Tibial nerve (tissue), 4 donors: Measurements from ENCODE around the gene BAHCC1. TPM values are rescaled to one million over a fixed set of nuclear protein-coding genes. Genes with fewer than 3 reads are reported as not detected.

Source experiments
- DNase-seq, 2 donors: peaks; one replicate each; pipeline ENCODE4 v3.0.0-alpha.2; 2019; ENCODE audit warnings: low spot score in 2 of 2
- H3K27ac ChIP-seq, 4 donors: fragments of 200-600 bp; sonication (generic) in 3 of 4; one replicate each; pipeline ENCODE4 v1.5.1; 2017 to 2019; ENCODE audit warnings: mild to moderate bottlenecking in 1 of 4
- H3K27me3 ChIP-seq, 2 donors: fragments of 200-600 bp; sonication (generic) in 1 of 2; one replicate each; pipeline versions ENCODE4 v1.5.1 to v1.6.0; 2017 to 2019
- H3K36me3 ChIP-seq, 3 donors: fragments of 200-600 bp; sonication (generic); one replicate each; pipeline ENCODE4 v1.5.1; 2018 to 2019
- H3K4me1 ChIP-seq, 4 donors: fragments of 200-600 bp; sonication (generic) in 3 of 4; one replicate each; pipeline ENCODE4 v1.5.1; 2017 to 2019
- H3K4me3 ChIP-seq, 4 donors: fragments of 200-600 bp; sonication (generic) in 3 of 4; one replicate each; pipeline ENCODE4 v1.5.1; 2017 to 2019; ENCODE audit warnings: mild to moderate bottlenecking in 1 of 4, moderate library complexity in 1 of 4
- H3K9me3 ChIP-seq, 4 donors: fragments of 200-600 bp; sonication (generic) in 3 of 4; one replicate each; pipeline ENCODE4 v1.5.1; 2017 to 2019
- CTCF ChIP-seq, 5 experiments: fragments of 200-600 bp in 3 of 5; fragments of 450-650 bp in 2 of 5; sonication (generic) in 3 of 5; IDR thresholded peaks; one replicate each; pipeline ENCODE4 v1.5.1; 2016 to 2019; ENCODE audit warnings: antibody characterized with exemption in 5 of 5, mild to moderate bottlenecking in 3 of 5, moderate library complexity in 2 of 5
- EP300 ChIP-seq, 2 donors: sonication (generic); formaldehyde crosslinking; IDR thresholded peaks; one replicate each; pipeline ENCODE4 v1.6.1; 2017; ENCODE audit warnings: antibody characterized with exemption in 2 of 2, mild to moderate bottlenecking in 1 of 2
- POLR2A ChIP-seq, 2 donors: fragments of 450-650 bp; IDR thresholded peaks; one replicate each; pipeline ENCODE4 v1.6.1; 2017; ENCODE audit warnings: antibody characterized with exemption in 2 of 2, mild to moderate bottlenecking in 2 of 2, moderate library complexity in 2 of 2
- WGBS, 2 donors: methylation state at CpG; one replicate each; pipeline ENCODE4 v1.1.5; 2018; 5-methylcytosine and 5-hydroxymethylcytosine counted together
- total RNA-seq, 4 donors: library from RNA; depleted of rRNA; stranded (reverse); fragments of >200 nt; gene quantifications; one replicate each; pipeline ENCODE4 v1.1.0, GENCODE V29; 2016

BAHCC1 gene
- total RNA-seq, 4 donors from 2014 or later, result 15.1 to 38.7 (median 27.4) TPM

- TF ChIP-seq CTCF (IDR thresholded peaks at IDR 0.05) (no peak), POLR2A (IDR thresholded peaks at IDR 0.05) (no peak), EP300 (IDR thresholded peaks at IDR 0.05) (no peak)
- 54 to 55% methylated on average over 13 to 17 of the region's 17 CpGs for WGBS, 2 donors
Measured at GRCh38 chr17:81390029-81390872, 5.0 kb upstream of the BAHCC1 start.

GRCh38 chr17:81390873-81391255 is 4.4 kb upstream of the BAHCC1 start:
- H3K27ac ChIP-seq, result peak overlapping the region; percentile 89 to 100 (median 96)
- no peak for DNase-seq
- no peak for TF ChIP-seq EP300 (IDR thresholded peaks at IDR 0.05)
- no peak for TF ChIP-seq POLR2A (IDR thresholded peaks at IDR 0.05)
- no peak for TF ChIP-seq CTCF (IDR thresholded peaks at IDR 0.05)
- H3K27me3 ChIP-seq, result no peaks in the 10 kb centered on the region
- H3K36me3 ChIP-seq, result no peaks in the 10 kb centered on the region
- no peak overlapping the region for H3K4me3 ChIP-seq
- H3K4me1 ChIP-seq, result peaks cover 0 to 73% (median 54%) of the 10 kb centered on the region in 4 donors
- WGBS, 2 donors, result 67 to 73% methylated on average over 13 of the region's 13 CpGs
- no peaks in the 10 kb centered on the region for H3K9me3 ChIP-seq

More at GRCh38 chr17:81390029-81390872, 5.0 kb upstream of the BAHCC1 start:
- H3K9me3 ChIP-seq, result no peaks in the 10 kb centered on the region
- no peaks in the 10 kb centered on the region for H3K36me3 ChIP-seq
- peaks cover 0 to 80% (median 60%) of the 10 kb centered on the region in 4 donors for H3K4me1 ChIP-seq
- H3K4me3 ChIP-seq, result no peak overlapping the region
- no peaks in the 10 kb centered on the region for H3K27me3 ChIP-seq
- peak overlapping the region; percentile 91 to 100 (median 98) for H3K27ac ChIP-seq
- no peak for DNase-seq

- WGBS, 2 donors, result 66 to 68% methylated on average over 10 of the region's 10 CpGs
- no peaks in the 10 kb centered on the region for H3K36me3 ChIP-seq
- TF ChIP-seq EP300 (IDR thresholded peaks at IDR 0.05) (no peak), CTCF (IDR thresholded peaks at IDR 0.05) (no peak), POLR2A (IDR thresholded peaks at IDR 0.05) (no peak)
- H3K4me3 ChIP-seq, result peak overlapping the region in 3 of 4 donors; percentile 69 to 89 (median 88)
- peaks cover 0 to 68% (median 48%) of the 10 kb centered on the region in 4 donors for H3K4me1 ChIP-seq
- H3K27me3 ChIP-seq, result no peaks in the 10 kb centered on the region
- H3K9me3 ChIP-seq, result no peaks in the 10 kb centered on the region
- peak overlapping the region; percentile 89 to 100 (median 98) for H3K27ac ChIP-seq
- no peak for DNase-seq
Measured at GRCh38 chr17:81391293-81391935, 3.8 kb upstream of the BAHCC1 start.

GRCh38 chr17:81391936-81392908 is 3.0 kb upstream of the BAHCC1 start:
- TF ChIP-seq EP300 (IDR thresholded peaks at IDR 0.05) (peak in 1 of 2 donors; percentile 75), CTCF (IDR thresholded peaks at IDR 0.05) (no peak), POLR2A (IDR thresholded peaks at IDR 0.05) (no peak)
- Histone ChIP-seq H3K27me3 (no peaks in the 10 kb centered on the region), H3K9me3 (no peaks in the 10 kb centered on the region), H3K4me3 (peak overlapping the region; percentile 69 to 89 (median 80)), H3K27ac (peak overlapping the region; percentile 89 to 100 (median 98)), H3K36me3 (no peaks in the 10 kb centered on the region), H3K4me1 (peaks cover 0 to 65% (median 46%) of the 10 kb centered on the region in 4 donors)
- WGBS, 2 donors, result 7% methylated on average over 31 to 34 of the region's 34 CpGs
- DNase-seq, result no peak
